ENCODE measurements around the gene NFATC1. TPM values are rescaled to one million over a fixed set of nuclear protein-coding genes. Genes with fewer than 3 reads are reported as not detected.

The NFATC1 gene
- total RNA-seq, 1 donor from 2014 or later = 0.46 TPM

DNA sequence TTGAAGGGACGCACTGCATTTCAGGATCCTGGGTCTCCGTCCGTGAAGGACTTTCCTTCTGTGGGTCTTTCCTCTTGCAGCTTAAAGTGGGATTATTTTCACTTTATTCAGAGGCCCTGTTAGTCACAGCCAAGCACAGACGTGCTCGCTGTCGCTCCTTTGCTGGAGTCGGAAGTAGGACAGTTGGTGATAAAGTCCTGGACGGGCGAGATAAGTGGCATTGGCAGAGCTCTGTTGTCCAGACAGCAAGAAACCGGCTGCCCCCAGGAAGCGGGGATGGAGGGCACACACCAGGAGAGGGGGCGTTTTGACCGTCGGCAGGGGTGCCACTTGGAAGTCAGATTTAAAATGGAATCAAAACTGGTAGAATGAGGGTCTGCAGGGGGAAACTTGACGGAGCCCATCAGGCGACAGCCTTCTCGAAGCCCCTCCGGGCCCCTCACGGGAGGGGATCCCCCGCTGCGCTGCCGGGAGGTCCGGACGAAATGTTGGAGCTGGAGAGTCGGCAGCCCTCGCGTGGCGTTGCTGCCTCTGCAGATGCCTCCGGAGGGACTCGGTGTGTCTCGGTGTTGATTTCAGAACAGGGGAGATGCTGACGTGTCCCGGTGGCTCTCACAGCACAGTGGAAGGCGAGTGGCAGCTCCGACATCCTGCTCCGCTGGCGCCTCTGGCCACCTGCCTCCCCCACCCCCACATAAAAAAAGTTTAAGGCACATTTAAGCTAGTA is 124.2 kb downstream of the NFATC1 start:
- TF ChIP-seq, protein P1, sequence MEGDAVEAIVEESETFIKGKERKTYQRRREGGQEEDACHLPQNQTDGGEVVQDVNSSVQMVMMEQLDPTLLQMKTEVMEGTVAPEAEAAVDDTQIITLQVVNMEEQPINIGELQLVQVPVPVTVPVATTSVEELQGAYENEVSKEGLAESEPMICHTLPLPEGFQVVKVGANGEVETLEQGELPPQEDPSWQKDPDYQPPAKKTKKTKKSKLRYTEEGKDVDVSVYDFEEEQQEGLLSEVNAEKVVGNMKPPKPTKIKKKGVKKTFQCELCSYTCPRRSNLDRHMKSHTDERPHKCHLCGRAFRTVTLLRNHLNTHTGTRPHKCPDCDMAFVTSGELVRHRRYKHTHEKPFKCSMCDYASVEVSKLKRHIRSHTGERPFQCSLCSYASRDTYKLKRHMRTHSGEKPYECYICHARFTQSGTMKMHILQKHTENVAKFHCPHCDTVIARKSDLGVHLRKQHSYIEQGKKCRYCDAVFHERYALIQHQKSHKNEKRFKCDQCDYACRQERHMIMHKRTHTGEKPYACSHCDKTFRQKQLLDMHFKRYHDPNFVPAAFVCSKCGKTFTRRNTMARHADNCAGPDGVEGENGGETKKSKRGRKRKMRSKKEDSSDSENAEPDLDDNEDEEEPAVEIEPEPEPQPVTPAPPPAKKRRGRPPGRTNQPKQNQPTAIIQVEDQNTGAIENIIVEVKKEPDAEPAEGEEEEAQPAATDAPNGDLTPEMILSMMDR (conservative IDR thresholded peaks at IDR 0.05; ENCODE audit: low read depth, low read length) = no peak
- DNase-seq (ENCODE audit: low read depth) = no peak
- H3K4me3 ChIP-seq (ENCODE audit: low read depth, low read length) = no peak overlapping the region

DNA sequence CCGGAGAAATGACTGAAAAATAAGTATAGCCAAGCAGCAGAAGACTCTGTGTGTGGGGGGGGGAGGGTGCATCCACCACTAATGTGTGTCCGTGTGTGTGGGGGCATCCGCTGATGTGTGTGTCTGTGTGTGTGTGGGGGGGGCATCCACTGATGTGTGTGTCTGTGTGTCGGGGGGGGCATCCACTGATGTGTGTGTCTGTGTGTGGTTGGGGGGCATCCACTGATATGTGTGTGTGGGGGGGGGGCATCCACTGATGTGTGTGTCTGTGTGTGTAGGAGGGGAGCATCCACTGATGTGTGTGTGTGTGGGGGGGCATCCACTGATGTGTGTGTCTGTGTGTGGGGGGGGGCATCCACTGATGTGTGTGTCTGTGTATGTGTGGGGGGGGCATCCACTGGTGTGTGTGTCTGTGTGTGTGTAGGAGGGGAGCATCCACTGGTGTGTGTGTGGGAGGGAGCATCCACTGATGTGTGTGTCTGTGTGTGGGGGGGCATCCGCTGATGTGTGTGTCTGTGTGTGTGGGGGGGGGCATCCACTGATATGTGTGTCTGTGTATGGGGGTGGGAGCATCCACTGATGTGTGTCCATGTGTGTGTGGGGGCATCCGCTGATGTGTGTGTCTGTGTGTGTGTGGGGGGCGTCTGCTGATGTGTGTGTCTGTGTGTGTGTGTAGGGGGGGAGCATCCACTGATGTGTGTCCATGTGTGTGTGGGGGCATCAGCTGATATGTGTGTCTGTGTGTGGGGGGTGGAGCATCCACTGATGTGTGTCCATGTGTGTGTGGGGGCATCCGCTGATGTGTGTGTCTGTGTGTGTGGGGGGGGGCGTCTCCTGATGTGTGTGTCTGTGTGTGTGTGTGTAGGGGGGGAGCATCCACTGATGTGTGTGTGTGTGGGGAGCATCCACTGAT is 125.0 kb downstream of the NFATC1 start:
- no peak for DNase-seq (ENCODE audit: low read depth)
- TF ChIP-seq, protein P1 (conservative IDR thresholded peaks at IDR 0.05; ENCODE audit: low read depth, low read length) = no peak
- H3K4me3 ChIP-seq (ENCODE audit: low read depth, low read length) = no peak overlapping the region

DNA sequence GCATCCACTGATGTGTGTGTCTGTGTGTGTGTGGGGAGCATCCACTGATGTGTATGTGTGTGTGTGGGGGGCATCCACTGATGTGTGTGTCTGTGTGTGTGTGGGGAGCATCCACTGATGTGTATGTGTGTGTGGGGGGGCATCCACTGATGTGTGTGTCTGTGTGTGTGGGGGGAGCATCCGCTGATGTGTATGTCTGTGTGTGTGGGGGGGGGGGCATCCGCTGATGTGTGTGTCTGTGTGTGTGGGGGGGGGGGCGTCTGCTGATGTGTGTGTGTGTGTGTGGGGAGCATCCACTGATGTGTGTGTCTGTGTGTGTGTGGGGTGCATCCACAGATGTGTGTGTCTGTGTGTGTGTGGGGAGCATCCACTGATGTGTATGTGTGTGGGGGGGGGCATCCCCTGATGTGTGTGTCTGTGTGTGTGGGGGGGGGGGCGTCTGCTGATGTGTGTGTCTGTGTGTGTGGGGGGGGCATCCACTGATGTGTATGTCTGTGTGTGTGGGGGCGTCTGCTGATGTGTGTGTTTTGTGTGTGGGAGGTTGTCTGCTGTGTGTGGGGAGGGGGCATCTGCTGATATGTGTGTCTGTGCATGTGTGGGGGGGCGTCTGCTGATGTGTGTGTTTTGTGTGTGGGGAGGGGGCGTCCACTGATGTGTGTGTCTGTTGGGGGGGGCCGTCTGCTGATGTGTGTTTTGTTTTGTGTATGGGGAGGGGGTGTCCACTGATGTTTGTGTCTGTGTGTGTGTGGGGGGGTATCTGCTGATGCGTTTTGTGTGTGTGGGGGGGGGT is 125.9 kb downstream of the NFATC1 start:
- DNase-seq (ENCODE audit: low read depth) = no peak
- no peak overlapping the region for H3K4me3 ChIP-seq (ENCODE audit: low read depth, low read length)
- TF ChIP-seq, protein P1 (conservative IDR thresholded peaks at IDR 0.05; ENCODE audit: low read depth, low read length) = no peak

DNA sequence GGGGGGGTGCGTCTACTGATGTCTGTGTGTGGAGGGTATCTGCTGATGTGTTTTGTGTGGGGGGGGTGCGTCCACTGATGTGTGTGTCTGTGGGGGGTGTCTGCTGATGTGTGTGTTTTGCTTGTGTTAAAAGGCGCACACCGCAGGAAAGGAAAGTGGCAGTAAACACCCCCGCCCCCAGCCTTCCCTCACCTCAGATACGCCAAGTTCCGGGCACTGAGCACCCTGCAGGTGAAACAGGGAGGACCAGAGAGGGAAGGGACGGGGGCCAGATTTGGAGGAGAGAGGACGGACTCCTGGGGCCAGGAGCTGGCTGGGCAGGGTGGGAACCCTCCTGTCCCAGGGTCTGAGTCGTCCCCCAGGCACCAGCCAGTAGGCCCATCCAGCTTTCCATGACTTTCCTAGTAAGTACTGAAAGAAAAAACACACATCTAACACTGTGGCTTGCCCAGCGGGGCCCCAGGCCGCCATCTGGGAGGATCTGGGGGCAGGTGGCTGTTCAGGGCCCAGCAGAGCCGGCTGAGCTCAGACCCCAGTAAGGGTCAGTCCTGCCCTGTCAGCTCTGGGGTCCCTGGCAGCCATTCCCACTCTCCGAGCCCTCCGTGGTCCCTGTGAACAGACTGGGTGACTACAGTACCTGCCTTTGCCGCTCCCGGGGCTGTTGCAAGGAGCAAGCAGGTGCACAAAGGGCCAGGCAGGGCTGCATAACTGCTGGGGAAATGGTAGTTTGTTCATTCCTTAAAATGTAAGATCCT is 126.9 kb downstream of the NFATC1 start:
- TF ChIP-seq, protein P1 (conservative IDR thresholded peaks at IDR 0.05; ENCODE audit: low read depth, low read length) = no peak
- DNase-seq (ENCODE audit: low read depth) = no peak
- no peak overlapping the region for H3K4me3 ChIP-seq (ENCODE audit: low read depth, low read length)

DNA sequence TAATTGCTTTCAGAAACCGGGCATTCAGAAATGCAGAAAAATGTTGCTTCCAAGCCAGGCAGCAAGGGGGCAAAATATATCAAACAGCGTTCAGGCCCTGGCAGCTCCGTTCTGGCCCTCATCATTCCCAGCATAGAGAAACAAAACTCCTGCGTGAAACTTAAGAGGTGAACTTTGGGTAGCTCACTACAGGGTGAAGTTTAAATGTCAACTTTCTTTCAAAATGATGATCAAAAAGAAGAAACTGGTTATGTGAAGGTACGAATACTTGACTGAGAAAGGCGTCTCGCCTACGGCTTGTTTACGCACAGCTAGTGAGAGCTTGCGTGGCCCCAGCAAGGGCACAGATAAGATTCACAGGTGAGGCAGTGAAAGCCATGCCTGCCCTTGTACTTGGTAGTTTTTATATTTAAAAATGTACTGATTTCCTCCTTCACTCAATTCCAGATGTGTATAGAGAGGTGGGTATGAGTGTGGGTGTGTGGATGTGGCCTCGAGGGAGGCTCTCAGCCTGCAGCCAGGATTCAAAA is 127.5 kb downstream of the NFATC1 start:
- TF ChIP-seq, protein P1 (conservative IDR thresholded peaks at IDR 0.05; ENCODE audit: low read depth, low read length) = no peak
- no peak for DNase-seq (ENCODE audit: low read depth)

DNA sequence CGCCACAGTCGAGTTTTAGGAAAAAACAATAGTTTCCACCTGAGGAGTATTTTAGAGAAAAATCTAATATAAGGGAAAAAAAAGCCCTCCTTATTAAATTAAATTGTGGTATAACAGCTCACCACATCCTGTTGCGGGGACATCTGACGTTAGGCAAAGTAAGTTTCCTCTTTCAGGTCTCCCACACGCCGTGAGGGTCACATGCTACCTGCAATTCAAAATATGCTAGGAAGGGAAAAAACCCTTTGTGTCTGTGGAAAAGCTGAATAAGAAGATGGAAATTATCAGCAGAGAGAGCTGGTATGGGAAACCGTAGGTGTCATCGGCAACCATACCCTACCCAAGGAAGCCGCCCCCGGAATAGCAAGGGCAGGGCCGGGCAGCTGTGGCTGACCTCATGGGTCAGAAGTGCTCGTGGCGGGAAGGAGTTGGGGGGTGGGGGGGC is 128.0 kb downstream of the NFATC1 start:
- no peak overlapping the region for H3K4me3 ChIP-seq (ENCODE audit: low read depth, low read length)
- DNase-seq (ENCODE audit: low read depth) = no peak
- TF ChIP-seq, protein P1 (conservative IDR thresholded peaks at IDR 0.05; ENCODE audit: low read depth, low read length) = no peak

More for the DNA sequence above, 127.5 kb downstream of the NFATC1 start:
- H3K4me3 ChIP-seq (ENCODE audit: low read depth, low read length) = no peak overlapping the region

All from epithelial cell of proximal tubule (primary cell).